Keratinocyte (primary cell): ENCODE measurements around the gene UNKL. TPM values are rescaled to one million over a fixed set of nuclear protein-coding genes. Genes with fewer than 3 reads are reported as not detected.

Experiments used
- DNase-seq: peaks from one replicate; pipeline ENCODE4 v3.0.0-alpha.2; 2011; ENCODE audit warnings: low read depth, missing footprints, low spot score
- FAIRE-seq: peaks from 2 replicates; lab custom pipeline; 2011; peaks lifted over from hg19 to GRCh38; lab: Jason Lieb, UNC
- H2AFZ ChIP-seq: 2 replicates; pipeline ENCODE4 v1.6.0; 2012; ENCODE audit warnings: low read length, control low read depth, inconsistent platforms; ENCODE audit not compliant: control insufficient read depth
- H3K27ac ChIP-seq: 2 replicates; pipeline ENCODE4 v1.5.1; 2011; ENCODE audit warnings: low read length; ENCODE audit not compliant: control insufficient read depth, insufficient read depth
- H3K27me3 ChIP-seq: 3 replicates; pipeline ENCODE4 v1.6.0; 2011; ENCODE audit warnings: low read length; ENCODE audit not compliant: control insufficient read depth, insufficient read depth; ENCODE audit errors: extremely low read depth
- H3K36me3 ChIP-seq, 2 experiments: 2 replicates in 1 of 2; 3 replicates in 1 of 2; pipeline ENCODE4 v1.5.1; 2011; ENCODE audit warnings: low read length in 2 of 2, mild to moderate bottlenecking in 1 of 2; ENCODE audit not compliant: control insufficient read depth in 2 of 2, insufficient read depth in 2 of 2; ENCODE audit errors: extremely low read depth in 1 of 2
- H3K4me1 ChIP-seq: 3 replicates; pipeline ENCODE4 v1.5.1; 2011; ENCODE audit warnings: low read length; ENCODE audit not compliant: control insufficient read depth, insufficient read depth; ENCODE audit errors: extremely low read depth
- H3K4me2 ChIP-seq: 3 replicates; pipeline ENCODE4 v1.6.0; 2011; ENCODE audit warnings: low read depth, low read length; ENCODE audit not compliant: control insufficient read depth, insufficient read depth; ENCODE audit errors: extremely low read depth
- H3K4me3 ChIP-seq, 3 experiments: fragments of 200-600 bp in 1 of 3; sonication (generic) in 1 of 3; 2 replicates in 2 of 3; 3 replicates in 1 of 3; pipeline ENCODE4 v1.5.1; 2011 to 2016; ENCODE audit warnings: low read length in 3 of 3, mild to moderate bottlenecking in 3 of 3, control low read depth in 2 of 3, inconsistent platforms in 1 of 3, low read depth in 1 of 3, mixed read lengths in 1 of 3, mixed run types in 1 of 3, moderate library complexity in 1 of 3; ENCODE audit not compliant: control insufficient read depth in 2 of 3, insufficient read depth in 2 of 3; ENCODE audit errors: extremely low read depth in 1 of 3
- H3K79me2 ChIP-seq: 2 replicates; pipeline ENCODE4 v1.6.0; 2012; ENCODE audit warnings: low read length; ENCODE audit not compliant: control insufficient read depth, insufficient read depth
- H3K9ac ChIP-seq: 3 replicates; pipeline ENCODE4 v1.6.0; 2011; ENCODE audit warnings: low read length; ENCODE audit not compliant: control insufficient read depth, insufficient read depth; ENCODE audit errors: extremely low read depth
- H3K9me1 ChIP-seq: 3 replicates; pipeline ENCODE4 v1.6.0; 2011; ENCODE audit warnings: low read length; ENCODE audit not compliant: control insufficient read depth, insufficient read depth; ENCODE audit errors: extremely low read depth
- H3K9me3 ChIP-seq: 2 replicates; pipeline ENCODE4 v1.5.1; 2012; ENCODE audit warnings: low read depth, low read length; ENCODE audit not compliant: control insufficient read depth
- H4K20me1 ChIP-seq: 3 replicates; pipeline ENCODE4 v1.6.0; 2011; ENCODE audit warnings: low read length; ENCODE audit not compliant: control insufficient read depth, insufficient read depth; ENCODE audit errors: extremely low read depth
- CTCF ChIP-seq, 3 experiments: IDR thresholded peaks in 1 of 3; conservative IDR thresholded peaks in 1 of 3; optimal IDR thresholded peaks in 1 of 3; 2 replicates in 2 of 3; 3 replicates in 1 of 3; pipeline versions ENCODE3 to v1.5.1; 2011; ENCODE audit warnings: low read length in 3 of 3, mild to moderate bottlenecking in 3 of 3, moderate library complexity in 2 of 3, control low read depth in 1 of 3, inconsistent platforms in 1 of 3; ENCODE audit not compliant: insufficient read depth in 2 of 3; ENCODE audit errors: extremely low read depth in 1 of 3
- EZH2 ChIP-seq: IDR thresholded peaks from one replicate; pipeline ENCODE4 v1.6.1; 2012; ENCODE audit warnings: inconsistent platforms, mild to moderate bottlenecking, low read length, moderate library complexity
- dilution Hi-C: fragments of 300-500 bp; cut with MboI; formaldehyde crosslinking; loops from one replicate; pipeline ENCODE4 v1.7.0; 2020; ENCODE audit warnings: low sequenced_read_pairs; ENCODE audit not compliant: extremely low pct_ligation_motif_present
- polyA plus RNA-seq, 5 experiments: library from polyadenylated mRNA; depleted of rRNA in 3 of 5; stranded (reverse) in 3 of 5; stranded (forward) in 1 of 5; unstranded in 1 of 5; fragments of >200 nt; gene quantifications; 1 replicate in 1 of 5; 2 replicates in 3 of 5; 3 replicates in 1 of 5; pipeline versions ENCODE4 v1.2.1 to v1.2.3, GENCODE V29; 2011 to 2012; ENCODE audit warnings: missing spikeins in 2 of 5, low read depth in 1 of 5, low replicate concordance in 1 of 5

The UNKL gene
- polyA plus RNA-seq, 1 donor (not counting 4 experiments of a cell fraction or from before 2014, with no cell fraction given) = 2.3 TPM

- H3K4me2 ChIP-seq = no peak overlapping the region
- DNase-seq (no peak), FAIRE-seq (no peak)
- H3K4me1 ChIP-seq = no peaks in the 10 kb centered on the region
- H3K9me3 ChIP-seq = no peaks in the 10 kb centered on the region
- H3K9me1 ChIP-seq = no peaks in the 10 kb centered on the region
- dilution Hi-C loops = no loop called here
- no peak overlapping the region for H3K27ac ChIP-seq
- no peaks in the 10 kb centered on the region for H3K27me3 ChIP-seq
- no peak overlapping the region for H2AFZ ChIP-seq
- H3K36me3 ChIP-seq = peaks cover 0 to 30% of the 10 kb centered on the region in 2 experiments
- no peak overlapping the region for H3K9ac ChIP-seq
- no peaks in the 10 kb centered on the region for H4K20me1 ChIP-seq
- H3K4me3 ChIP-seq = no peak overlapping the region
- no peak for TF ChIP-seq EZH2
- no peak for TF ChIP-seq CTCF (optimal IDR thresholded peaks at IDR 0.05 in 1 of 3, IDR thresholded peaks at IDR 0.05 in 1 of 3, conservative IDR thresholded peaks at IDR 0.05 in 1 of 3; ENCODE audit: extremely low read depth in 1 of 3, insufficient read depth in 2 of 3, low read length in 3 of 3)
- H3K79me2 ChIP-seq = no peaks in the 10 kb centered on the region
Observed at GRCh38 chr16:1451702-1452392, 37.3 kb upstream of the UNKL start.

- no peak for TF ChIP-seq CTCF (optimal IDR thresholded peaks at IDR 0.05 in 1 of 3, IDR thresholded peaks at IDR 0.05 in 1 of 3, conservative IDR thresholded peaks at IDR 0.05 in 1 of 3; ENCODE audit: extremely low read depth in 1 of 3, insufficient read depth in 2 of 3, low read length in 3 of 3)
- no peak for TF ChIP-seq EZH2
- Histone ChIP-seq H3K9me3 (no peaks in the 10 kb centered on the region), H3K27ac (no peak overlapping the region), H3K36me3 (peaks cover 0 to 35% of the 10 kb centered on the region in 2 experiments), H3K4me1 (no peaks in the 10 kb centered on the region), H3K9ac (no peak overlapping the region), H3K79me2 (no peaks in the 10 kb centered on the region), H3K9me1 (no peaks in the 10 kb centered on the region), H3K4me2 (no peak overlapping the region), H2AFZ (no peak overlapping the region), H4K20me1 (no peaks in the 10 kb centered on the region), H3K27me3 (no peaks in the 10 kb centered on the region), H3K4me3 (no peak overlapping the region)
- FAIRE-seq (no peak), DNase-seq (no peak)
- dilution Hi-C loops = no loop called here
Observed at GRCh38 chr16:1450841-1451240, 36.3 kb upstream of the UNKL start.
